Keratinocyte (primary cell): Measurements from ENCODE around the gene NINJ2.

Experiments
- EZH2 ChIP-seq: IDR thresholded peaks from one replicate; pipeline ENCODE4 v1.6.1; 2012; ENCODE audit warnings: inconsistent platforms, mild to moderate bottlenecking, low read length, moderate library complexity
- TF ChIP-seq, protein P1 (sequence below), 3 experiments: IDR thresholded peaks in 1 of 3; conservative IDR thresholded peaks in 1 of 3; optimal IDR thresholded peaks in 1 of 3; 2 replicates in 2 of 3; 3 replicates in 1 of 3; pipeline versions ENCODE3 to v1.5.1; 2011; ENCODE audit warnings: low read length in 3 of 3, mild to moderate bottlenecking in 3 of 3, moderate library complexity in 2 of 3, control low read depth in 1 of 3, inconsistent platforms in 1 of 3; ENCODE audit not compliant: insufficient read depth in 2 of 3; ENCODE audit errors: extremely low read depth in 1 of 3

DNA sequence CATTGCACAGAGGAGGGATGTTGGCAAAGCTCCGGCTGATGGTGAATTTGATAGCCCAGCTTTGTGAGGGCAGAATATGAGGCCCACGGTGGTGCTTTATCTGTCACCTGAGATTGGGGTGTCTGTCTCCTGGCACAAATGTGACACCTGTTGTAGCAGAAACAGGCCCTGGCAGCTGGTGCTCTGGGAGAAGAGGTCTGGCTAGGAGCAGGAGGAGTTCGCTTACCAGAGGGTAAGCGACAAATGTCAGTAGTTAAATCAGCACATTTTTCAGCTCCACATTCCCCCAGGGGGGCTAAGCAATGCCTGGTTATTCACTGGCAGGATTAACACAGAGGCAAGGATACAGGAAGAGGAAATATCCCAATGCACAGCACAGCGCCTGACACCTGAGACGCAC lies 132.4 kb downstream of the NINJ2 start:
- TF ChIP-seq, protein P1, sequence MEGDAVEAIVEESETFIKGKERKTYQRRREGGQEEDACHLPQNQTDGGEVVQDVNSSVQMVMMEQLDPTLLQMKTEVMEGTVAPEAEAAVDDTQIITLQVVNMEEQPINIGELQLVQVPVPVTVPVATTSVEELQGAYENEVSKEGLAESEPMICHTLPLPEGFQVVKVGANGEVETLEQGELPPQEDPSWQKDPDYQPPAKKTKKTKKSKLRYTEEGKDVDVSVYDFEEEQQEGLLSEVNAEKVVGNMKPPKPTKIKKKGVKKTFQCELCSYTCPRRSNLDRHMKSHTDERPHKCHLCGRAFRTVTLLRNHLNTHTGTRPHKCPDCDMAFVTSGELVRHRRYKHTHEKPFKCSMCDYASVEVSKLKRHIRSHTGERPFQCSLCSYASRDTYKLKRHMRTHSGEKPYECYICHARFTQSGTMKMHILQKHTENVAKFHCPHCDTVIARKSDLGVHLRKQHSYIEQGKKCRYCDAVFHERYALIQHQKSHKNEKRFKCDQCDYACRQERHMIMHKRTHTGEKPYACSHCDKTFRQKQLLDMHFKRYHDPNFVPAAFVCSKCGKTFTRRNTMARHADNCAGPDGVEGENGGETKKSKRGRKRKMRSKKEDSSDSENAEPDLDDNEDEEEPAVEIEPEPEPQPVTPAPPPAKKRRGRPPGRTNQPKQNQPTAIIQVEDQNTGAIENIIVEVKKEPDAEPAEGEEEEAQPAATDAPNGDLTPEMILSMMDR (optimal IDR thresholded peaks at IDR 0.05 in 1 of 3, IDR thresholded peaks at IDR 0.05 in 1 of 3, conservative IDR thresholded peaks at IDR 0.05 in 1 of 3; ENCODE audit: extremely low read depth in 1 of 3, insufficient read depth in 2 of 3, low read length in 3 of 3): no peak
- TF ChIP-seq EZH2: no peak
